Psoas muscle (tissue), 8 donors: ENCODE results near the gene SREBF1. TPM values are rescaled to one million over a fixed set of nuclear protein-coding genes. Genes with fewer than 3 reads are reported as not detected.

Experiments used
- ATAC-seq, 4 donors: fragments of 200-7000 bp; cut with Tn5 transposase; one replicate each; pipeline ENCODE4 v1.9.1; 2020; ENCODE audit warnings: moderate library complexity in 3 of 4, mild to moderate bottlenecking in 2 of 4
- DNase-seq, 2 donors: peaks; one replicate each; pipeline ENCODE4 v3.0.0-alpha.2; 2020
- H3K27ac ChIP-seq: fragments of 200-600 bp; one replicate; pipeline ENCODE4 v1.8.0; 2022
- H3K27me3 ChIP-seq, 3 donors: fragments of 200-600 bp in 1 of 3; one replicate each; pipeline versions ENCODE4 v1.6.1 to v1.8.0; 2013 to 2022; ENCODE audit warnings: low read length in 2 of 3, mild to moderate bottlenecking in 2 of 3, moderate library complexity in 1 of 3; ENCODE audit not compliant: insufficient read depth in 3 of 3
- H3K36me3 ChIP-seq, 2 donors: fragments of 200-600 bp in 1 of 2; one replicate each; pipeline versions ENCODE4 v1.6.1 to v1.8.0; 2013 to 2022; ENCODE audit warnings: low read depth in 1 of 2, mild to moderate bottlenecking in 1 of 2, moderate library complexity in 1 of 2; ENCODE audit not compliant: insufficient read depth in 1 of 2
- H3K4me1 ChIP-seq: fragments of 200-600 bp; one replicate; pipeline ENCODE4 v1.8.0; 2022
- H3K4me3 ChIP-seq: fragments of 200-600 bp; one replicate; pipeline ENCODE4 v1.8.0; 2022; ENCODE audit warnings: mild to moderate bottlenecking
- H3K9me3 ChIP-seq: fragments of 200-600 bp; one replicate; pipeline ENCODE4 v1.8.0; 2022
- CTCF ChIP-seq: fragments of 200-600 bp; IDR thresholded peaks from one replicate; pipeline ENCODE4 v1.8.0; 2022; ENCODE audit warnings: antibody characterized with exemption
- WGBS, 3 donors: extraction: QIAGEN DNeasy Blood & Tissue Kit; methylation state at CpG; one replicate each; pipeline versions ENCODE4 v1.1.6 to v1.1.7; 2013; 5-methylcytosine and 5-hydroxymethylcytosine counted together
- intact Hi-C, 2 donors: fragments of 100-400 bp; cut with DNase I; formaldehyde crosslinking; loops; one replicate each; pipeline versions ENCODE4 v1.11.0 to v1.14.2; 2022
- polyA plus RNA-seq, 3 donors: library from polyadenylated mRNA; stranded (reverse); fragments of 200-250 nt; gene quantifications; one replicate each; pipeline ENCODE4 v1.2.3, GENCODE V29; 2013
- total RNA-seq, 4 donors: library from RNA; stranded (reverse); fragmentation: NEBNext Ultra II Directional in 2 of 4; extraction: Animal tissue kit (Norgen Biotek cat#: 25700) in 2 of 4; gene quantifications; one replicate each; pipeline versions ENCODE4 v1.2.1 to v1.2.4, GENCODE V29; 2021 to 2023
- donor health status: healthy with polysubstance abuse.
- donor health status: DM: no; HTN: no; CAD: no; lungs with moderate emphysema.
- donor health status: Bipolar disorder and iron deficiency.
- donor health status: healthy.
- donor health status: DM: yes; HTN: yes; CAD: no.
- donor health status: DM: no; HTN: no; CAD: no.
- donor health status: DM: no; HTN: no; CAD: no.
- donor health status: DM: yes; HTN: yes; CAD: no.

Gene SREBF1
- total and polyA plus RNA-seq, 7 donors = 6.2 to 43.0 (median 19.2) TPM

GRCh38 chr17:17830740-17831207, 6.0 kb downstream of the SREBF1 start:
- Histone ChIP-seq H3K9me3 (no peaks in the 10 kb centered on the region), H3K36me3 (no peaks in the 10 kb centered on the region), H3K27me3 (no peaks in the 10 kb centered on the region), H3K4me3 (no peak overlapping the region), H3K27ac (peak overlapping the region; percentile 74), H3K4me1 (peaks cover 46% of the 10 kb centered on the region)
- WGBS, 3 donors = 23 to 36% (median 28%) methylated on average over 6 of the region's 6 CpGs
- no peak for TF ChIP-seq CTCF
- DNase-seq (peak in 1 of 2 donors; percentile 68), ATAC-seq (peak; percentile 31 to 85 (median 54))
- intact Hi-C loops = no loop called here

- intact Hi-C loops = no loop called here
- H3K4me1 ChIP-seq = peaks cover 46% of the 10 kb centered on the region
- TF ChIP-seq CTCF = no peak
- H3K27ac ChIP-seq = peak overlapping the region; percentile 74
- H3K4me3 ChIP-seq = no peak overlapping the region
- no peaks in the 10 kb centered on the region for H3K9me3 ChIP-seq
- H3K27me3 ChIP-seq = no peaks in the 10 kb centered on the region
- WGBS, 3 donors = 62 to 91% (median 64%) methylated on average over 2 of the region's 2 CpGs
- ATAC-seq = no peak
- no peaks in the 10 kb centered on the region for H3K36me3 ChIP-seq
- no peak for DNase-seq
Measured at GRCh38 chr17:17830269-17830567, 6.6 kb downstream of the SREBF1 start.

- ATAC-seq (no peak), DNase-seq (no peak)
- Histone ChIP-seq H3K4me1 (peaks cover 52% of the 10 kb centered on the region), H3K27me3 (no peaks in the 10 kb centered on the region), H3K27ac (peak overlapping the region; percentile 92), H3K9me3 (no peaks in the 10 kb centered on the region), H3K4me3 (no peak overlapping the region), H3K36me3 (no peaks in the 10 kb centered on the region)
- 85 to 86% (median 86%) methylated on average over 13 of the region's 13 CpGs for WGBS, 3 donors
- no peak for TF ChIP-seq CTCF
- intact Hi-C loops = no loop called here
Measured at GRCh38 chr17:17827826-17828621, 8.8 kb downstream of the SREBF1 start.

GRCh38 chr17:17826942-17827785, 9.6 kb downstream of the SREBF1 start:
- Histone ChIP-seq H3K36me3 (no peaks in the 10 kb centered on the region), H3K4me3 (no peak overlapping the region), H3K4me1 (peaks cover 60% of the 10 kb centered on the region), H3K27me3 (no peaks in the 10 kb centered on the region), H3K27ac (peak overlapping the region; percentile 92), H3K9me3 (no peaks in the 10 kb centered on the region)
- DNase-seq (no peak), ATAC-seq (no peak)
- TF ChIP-seq CTCF = no peak
- intact Hi-C loops = no loop called here
- WGBS, 3 donors = 84 to 91% (median 86%) methylated on average over 16 of the region's 16 CpGs
